Progenitor cell of endocrine pancreas (in vitro differentiated cells): ENCODE data around the gene IRF4. TPM values are rescaled to one million over a fixed set of nuclear protein-coding genes. Genes with fewer than 3 reads are reported as not detected.

Experiments
- DNase-seq: peaks from one replicate; pipeline ENCODE4 v3.0.0; 2021; ENCODE audit warnings: low spot score; ENCODE audit not compliant: unreplicated experiment
- H3K27ac Mint-ChIP-seq: 2 replicates; pipeline ENCODE4 v1.8.0; 2021; ENCODE audit warnings: mild to moderate bottlenecking, moderate library complexity, mixed read lengths
- H3K27me3 Mint-ChIP-seq: 2 replicates; pipeline ENCODE4 v1.8.0; 2021; ENCODE audit warnings: mixed read lengths
- H3K36me3 Mint-ChIP-seq: 2 replicates; pipeline ENCODE4 v1.8.0; 2022; ENCODE audit warnings: mixed read lengths; ENCODE audit not compliant: insufficient read depth
- H3K4me1 Mint-ChIP-seq: 2 replicates; pipeline ENCODE4 v1.8.0; 2021; ENCODE audit warnings: low read depth, mixed read lengths
- H3K4me3 Mint-ChIP-seq: 2 replicates; pipeline ENCODE4 v1.8.0; 2021; ENCODE audit warnings: low read depth, mild to moderate bottlenecking, moderate library complexity, mixed read lengths
- H3K9me3 Mint-ChIP-seq: 2 replicates; pipeline ENCODE4 v1.8.0; 2021; ENCODE audit warnings: low read depth, mixed read lengths
- total RNA-seq: library from RNA; stranded (reverse); gene quantifications from 2 replicates; pipeline ENCODE4 v1.2.1, GENCODE V29; 2021
- TF ChIP-seq, protein P1 (sequence below): fragments of 200-600 bp; sonication (generic); IDR thresholded peaks from one replicate; pipeline ENCODE4 v1.5.0; 2021; ENCODE audit warnings: antibody characterized with exemption, mild to moderate bottlenecking; ENCODE audit not compliant: unreplicated experiment

The IRF4 gene
- total RNA-seq, 1 donor from 2014 or later: not detected

DNA sequence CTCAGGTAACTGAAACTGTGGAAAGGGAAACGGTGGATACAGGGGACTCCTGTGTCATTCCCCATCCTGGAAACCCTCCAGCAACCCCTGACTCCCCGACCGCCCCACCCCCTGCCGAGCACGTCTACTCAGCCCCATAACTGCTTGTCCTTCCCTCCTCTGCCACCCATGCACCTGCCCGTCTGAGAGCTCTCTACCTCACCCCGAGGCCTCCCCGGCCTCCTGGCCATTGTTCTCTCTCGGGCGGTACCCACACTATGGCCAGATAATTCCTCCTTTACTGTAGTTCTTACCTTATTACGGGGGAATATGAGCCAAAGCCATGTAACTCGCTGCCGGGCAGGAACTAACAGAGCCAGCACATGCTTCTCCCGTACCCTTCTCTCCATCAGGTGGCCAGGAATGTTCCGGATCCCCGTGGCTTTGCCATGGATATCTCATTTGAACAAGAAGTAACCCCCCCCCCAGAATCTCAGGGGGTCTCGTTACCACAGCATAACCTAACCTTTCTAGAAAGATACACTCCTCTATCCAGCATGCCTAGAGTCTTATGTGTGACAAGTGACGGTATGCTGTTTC, 4.8 kb upstream of the IRF4 start:
- Mint-ChIP-seq H3K36me3 (no peaks in the 10 kb centered on the region), H3K27ac (no peak overlapping the region), H3K4me3 (no peak overlapping the region), H3K4me1 (peaks cover 3% of the 10 kb centered on the region), H3K9me3 (peaks cover 3% of the 10 kb centered on the region), H3K27me3 (peaks cover 91% of the 10 kb centered on the region)
- DNase-seq: no peak
- TF ChIP-seq, protein P1, sequence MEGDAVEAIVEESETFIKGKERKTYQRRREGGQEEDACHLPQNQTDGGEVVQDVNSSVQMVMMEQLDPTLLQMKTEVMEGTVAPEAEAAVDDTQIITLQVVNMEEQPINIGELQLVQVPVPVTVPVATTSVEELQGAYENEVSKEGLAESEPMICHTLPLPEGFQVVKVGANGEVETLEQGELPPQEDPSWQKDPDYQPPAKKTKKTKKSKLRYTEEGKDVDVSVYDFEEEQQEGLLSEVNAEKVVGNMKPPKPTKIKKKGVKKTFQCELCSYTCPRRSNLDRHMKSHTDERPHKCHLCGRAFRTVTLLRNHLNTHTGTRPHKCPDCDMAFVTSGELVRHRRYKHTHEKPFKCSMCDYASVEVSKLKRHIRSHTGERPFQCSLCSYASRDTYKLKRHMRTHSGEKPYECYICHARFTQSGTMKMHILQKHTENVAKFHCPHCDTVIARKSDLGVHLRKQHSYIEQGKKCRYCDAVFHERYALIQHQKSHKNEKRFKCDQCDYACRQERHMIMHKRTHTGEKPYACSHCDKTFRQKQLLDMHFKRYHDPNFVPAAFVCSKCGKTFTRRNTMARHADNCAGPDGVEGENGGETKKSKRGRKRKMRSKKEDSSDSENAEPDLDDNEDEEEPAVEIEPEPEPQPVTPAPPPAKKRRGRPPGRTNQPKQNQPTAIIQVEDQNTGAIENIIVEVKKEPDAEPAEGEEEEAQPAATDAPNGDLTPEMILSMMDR: no peak

DNA sequence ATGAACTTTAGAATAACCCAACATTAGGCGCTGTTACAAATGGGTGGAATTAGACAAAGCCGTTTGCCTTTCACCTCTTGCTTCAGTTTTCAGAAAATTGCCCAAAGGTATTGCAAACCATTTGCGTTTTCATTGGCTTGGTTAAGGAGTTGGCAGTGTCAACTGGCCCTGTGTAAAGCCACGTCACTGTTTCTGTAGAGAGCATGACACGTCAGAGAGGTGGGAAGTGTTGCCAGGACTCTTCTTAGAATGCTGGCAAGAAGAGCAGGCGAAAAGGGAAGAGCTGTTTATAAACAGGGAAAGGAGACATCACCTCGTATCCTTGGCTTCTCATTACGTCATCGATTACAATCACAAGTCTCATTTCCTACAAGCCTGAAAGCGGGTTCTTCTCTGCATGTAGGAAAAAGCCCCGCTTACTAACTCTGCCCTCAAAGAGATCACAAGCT, 4.2 kb upstream of the IRF4 start:
- Mint-ChIP-seq H3K27ac (no peak overlapping the region), H3K9me3 (no peaks in the 10 kb centered on the region), H3K4me1 (peaks cover 3% of the 10 kb centered on the region), H3K4me3 (no peak overlapping the region), H3K36me3 (no peaks in the 10 kb centered on the region), H3K27me3 (peaks cover 86% of the 10 kb centered on the region)
- TF ChIP-seq, protein P1: no peak
- DNase-seq: no peak

DNA sequence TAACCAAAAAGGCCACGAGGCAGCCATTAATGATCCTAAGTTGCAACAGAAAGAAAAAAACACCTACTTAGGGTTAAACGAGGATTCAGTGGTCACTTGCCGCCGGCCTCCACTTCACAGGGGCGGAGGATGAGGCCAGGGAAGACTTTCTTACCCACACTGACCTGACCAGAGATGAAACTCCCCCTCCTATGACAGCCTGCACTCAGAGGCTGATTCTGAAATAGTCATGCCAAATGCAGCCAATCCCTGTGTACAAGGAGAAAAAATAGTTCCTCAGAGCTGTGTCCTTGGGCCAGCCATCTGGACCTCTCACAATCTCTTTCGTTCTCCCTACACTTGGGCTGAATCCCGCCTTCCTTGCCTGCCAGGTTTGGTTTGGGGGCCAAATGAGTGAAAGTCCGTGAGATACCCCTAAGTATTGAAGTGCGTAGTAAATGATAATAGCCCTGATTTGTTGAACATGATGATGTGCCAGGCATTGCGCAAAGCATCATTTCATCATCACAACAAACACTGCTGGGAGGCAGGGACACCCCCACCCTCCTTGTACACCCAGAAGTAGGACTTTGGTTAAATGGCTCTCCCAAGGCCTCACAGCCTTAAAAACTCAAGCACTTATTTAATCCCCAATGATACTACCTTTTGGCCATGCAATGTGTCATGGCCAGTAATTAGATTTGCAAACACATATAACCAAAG, 3.2 kb upstream of the IRF4 start:
- Mint-ChIP-seq H3K27me3 (peaks cover 90% of the 10 kb centered on the region), H3K4me3 (no peak overlapping the region)

DNA sequence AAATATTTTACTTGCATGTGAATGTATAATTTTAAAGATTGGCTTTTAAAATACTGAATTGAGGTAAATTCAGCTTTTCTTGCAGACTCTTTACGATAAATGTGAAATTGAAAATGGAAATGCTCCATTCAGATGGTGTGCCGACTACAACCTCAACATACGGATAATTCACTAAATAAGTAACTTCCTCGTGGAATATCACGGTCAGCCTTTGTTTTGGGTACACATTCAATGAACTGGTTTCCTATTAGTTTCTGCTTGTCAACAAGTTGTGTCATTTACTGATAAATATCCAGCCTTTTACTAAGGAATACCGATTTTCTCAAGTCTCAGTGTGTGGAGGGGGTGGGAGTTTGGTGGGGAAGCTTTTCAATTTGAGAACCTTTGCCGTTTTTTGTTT, 2.4 kb upstream of the IRF4 start:
- no peaks in the 10 kb centered on the region for H3K9me3 Mint-ChIP-seq
- TF ChIP-seq, protein P1: no peak
- peaks cover 7% of the 10 kb centered on the region for H3K4me1 Mint-ChIP-seq
- H3K27ac Mint-ChIP-seq: no peak overlapping the region
- no peaks in the 10 kb centered on the region for H3K36me3 Mint-ChIP-seq
- peaks cover 90% of the 10 kb centered on the region for H3K27me3 Mint-ChIP-seq
- DNase-seq: no peak
- no peak overlapping the region for H3K4me3 Mint-ChIP-seq

More for the DNA sequence above, 3.2 kb upstream of the IRF4 start:
- no peak for DNase-seq
- TF ChIP-seq, protein P1: no peak
- Mint-ChIP-seq H3K36me3 (no peaks in the 10 kb centered on the region), H3K27ac (no peak overlapping the region), H3K4me1 (peaks cover 3% of the 10 kb centered on the region), H3K9me3 (no peaks in the 10 kb centered on the region)

DNA sequence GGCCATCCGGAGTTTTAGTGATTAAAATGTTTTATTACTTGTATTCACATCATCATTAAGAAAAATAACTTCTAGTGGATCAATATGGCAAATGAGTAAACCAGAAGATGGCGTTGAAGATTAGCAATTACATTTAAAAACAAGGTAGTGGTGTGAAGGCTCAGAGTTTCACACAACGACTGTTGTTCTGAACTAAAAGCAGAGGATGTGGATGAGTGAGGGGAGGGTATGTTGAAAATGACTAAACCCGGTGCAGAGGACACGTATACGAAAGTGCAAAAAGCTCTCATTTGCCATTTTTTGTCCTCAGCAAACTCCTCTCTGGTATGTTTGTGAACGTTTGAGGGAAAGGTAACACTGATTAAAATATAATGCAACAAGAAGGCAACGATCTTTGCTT, 1.9 kb upstream of the IRF4 start:
- Mint-ChIP-seq H3K4me3 (no peak overlapping the region), H3K36me3 (no peaks in the 10 kb centered on the region), H3K9me3 (no peaks in the 10 kb centered on the region), H3K4me1 (peaks cover 7% of the 10 kb centered on the region), H3K27ac (no peak overlapping the region), H3K27me3 (peaks cover 89% of the 10 kb centered on the region)
- TF ChIP-seq, protein P1: no peak
- DNase-seq: no peak
